GM19328 (cell line): ENCODE data around the gene FAM161A.
"Not testable (repeated sequence)": the region's sequence is repeated elsewhere in the genome, so short reads cannot be mapped to it uniquely, and the experiment has no call there.

Experiments used
- ATAC-seq: cut with Tn5 transposase; IDR thresholded peaks from one replicate; pipeline ENCODE4 v1.9.1; 2021; ENCODE audit warnings: mild to moderate bottlenecking, moderate library complexity; ENCODE audit not compliant: unreplicated experiment

The FAM161A gene

DNA sequence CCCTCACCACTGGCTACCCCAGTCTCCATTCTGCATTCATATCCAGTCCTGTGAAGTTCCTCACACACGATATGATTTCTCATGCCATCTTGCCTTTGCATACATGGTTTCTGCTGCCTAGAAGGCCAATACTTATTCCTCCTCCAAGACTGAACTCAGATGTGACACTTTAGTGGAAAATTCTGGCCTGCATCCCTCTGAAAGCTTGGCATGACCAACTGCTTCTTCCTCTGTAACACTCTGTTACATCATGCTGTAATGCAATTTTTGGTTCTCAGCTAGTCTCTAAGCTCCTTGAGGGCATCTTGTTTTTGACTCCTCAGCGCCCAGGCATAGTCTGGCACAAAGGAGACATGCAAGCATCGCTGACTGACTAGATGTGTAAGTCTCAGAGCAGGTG, 12.6 kb downstream of the FAM161A start:
- ATAC-seq = no peak

DNA sequence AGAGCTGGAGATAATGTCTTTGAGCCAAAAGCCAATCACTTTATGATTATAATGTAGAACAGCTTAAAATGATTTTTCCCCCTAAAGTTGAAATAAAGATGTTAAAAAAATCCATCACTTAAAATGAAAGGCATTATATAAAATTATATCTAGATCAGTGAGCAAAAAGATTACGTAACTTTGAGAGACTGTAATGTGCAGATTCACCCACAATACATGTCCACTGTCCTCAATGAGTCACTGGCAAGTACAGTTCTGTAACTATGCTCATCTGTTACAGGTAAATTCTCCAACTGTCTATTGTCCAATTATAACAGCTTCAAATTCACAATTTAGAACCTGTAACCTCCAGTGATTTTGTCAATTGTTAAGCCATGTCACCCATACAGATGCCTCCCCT, 19.0 kb downstream of the FAM161A start:
- ATAC-seq = no peak

DNA sequence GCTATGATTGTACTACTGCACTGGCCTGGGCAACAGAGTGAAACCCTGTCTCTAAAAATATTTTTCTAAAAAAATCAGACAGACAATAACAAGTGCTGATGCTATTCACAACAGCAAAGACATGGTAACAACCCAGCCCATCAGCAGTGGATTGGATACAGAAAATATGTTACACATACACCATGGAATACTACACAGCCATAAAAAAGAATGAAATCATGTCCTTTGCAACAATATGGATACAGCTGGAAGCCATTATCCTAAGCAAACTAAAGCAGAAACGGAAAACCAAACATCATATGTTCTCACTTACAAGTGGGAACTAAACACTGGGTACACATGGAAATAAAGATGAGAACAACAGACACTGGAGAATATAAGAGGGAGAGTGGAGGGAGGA, 19.9 kb downstream of the FAM161A start:
- no peak for ATAC-seq

DNA sequence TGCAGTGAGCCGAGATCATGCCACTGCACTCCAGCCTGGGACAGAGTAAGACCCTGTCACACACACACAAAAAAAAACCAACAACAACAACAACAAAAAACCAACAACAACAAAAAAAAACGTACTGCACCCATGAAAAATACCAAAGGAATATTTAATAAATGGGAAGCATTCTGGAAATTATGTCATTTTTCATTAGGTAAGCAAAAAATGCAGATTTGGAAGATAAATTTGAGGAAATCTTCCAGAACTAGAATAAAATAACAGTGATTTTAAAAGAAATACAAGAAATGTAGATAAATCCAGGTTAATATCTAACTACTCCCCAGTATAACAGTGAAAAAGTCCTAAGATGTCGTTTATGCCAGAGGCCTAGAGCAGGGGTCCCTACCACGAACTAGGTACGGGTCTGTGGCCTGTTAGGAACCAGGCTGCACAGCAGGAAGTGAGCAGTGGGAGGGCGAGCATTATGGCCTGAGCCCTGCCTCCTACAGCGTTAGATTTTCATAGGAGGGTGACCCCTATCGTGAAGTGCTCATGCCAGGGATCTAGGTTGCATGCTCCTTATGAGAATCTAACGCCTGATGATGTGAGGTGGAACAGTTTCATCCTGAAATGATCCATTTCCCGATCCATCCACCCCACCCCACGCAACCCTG, 21.5 kb downstream of the FAM161A start:
- ATAC-seq = no peak

DNA sequence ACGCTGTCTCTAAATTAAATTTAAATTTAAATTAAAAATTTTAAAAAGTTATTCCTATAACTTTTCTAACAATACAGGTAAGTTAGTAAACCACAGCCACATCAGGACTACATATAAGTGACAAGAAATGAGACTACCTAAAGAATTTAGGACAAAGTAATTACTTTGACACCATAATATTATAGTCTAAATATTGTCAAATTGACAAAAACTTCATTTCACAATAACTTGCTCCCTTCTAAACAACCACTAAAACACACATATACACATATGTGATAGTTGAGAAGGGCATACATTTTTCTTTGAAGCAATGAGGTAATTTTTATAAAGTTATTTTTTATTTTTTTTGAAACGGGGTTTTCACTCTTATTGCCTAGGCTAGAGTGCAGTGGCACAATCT, 31.6 kb downstream of the FAM161A start:
- ATAC-seq = no peak

DNA sequence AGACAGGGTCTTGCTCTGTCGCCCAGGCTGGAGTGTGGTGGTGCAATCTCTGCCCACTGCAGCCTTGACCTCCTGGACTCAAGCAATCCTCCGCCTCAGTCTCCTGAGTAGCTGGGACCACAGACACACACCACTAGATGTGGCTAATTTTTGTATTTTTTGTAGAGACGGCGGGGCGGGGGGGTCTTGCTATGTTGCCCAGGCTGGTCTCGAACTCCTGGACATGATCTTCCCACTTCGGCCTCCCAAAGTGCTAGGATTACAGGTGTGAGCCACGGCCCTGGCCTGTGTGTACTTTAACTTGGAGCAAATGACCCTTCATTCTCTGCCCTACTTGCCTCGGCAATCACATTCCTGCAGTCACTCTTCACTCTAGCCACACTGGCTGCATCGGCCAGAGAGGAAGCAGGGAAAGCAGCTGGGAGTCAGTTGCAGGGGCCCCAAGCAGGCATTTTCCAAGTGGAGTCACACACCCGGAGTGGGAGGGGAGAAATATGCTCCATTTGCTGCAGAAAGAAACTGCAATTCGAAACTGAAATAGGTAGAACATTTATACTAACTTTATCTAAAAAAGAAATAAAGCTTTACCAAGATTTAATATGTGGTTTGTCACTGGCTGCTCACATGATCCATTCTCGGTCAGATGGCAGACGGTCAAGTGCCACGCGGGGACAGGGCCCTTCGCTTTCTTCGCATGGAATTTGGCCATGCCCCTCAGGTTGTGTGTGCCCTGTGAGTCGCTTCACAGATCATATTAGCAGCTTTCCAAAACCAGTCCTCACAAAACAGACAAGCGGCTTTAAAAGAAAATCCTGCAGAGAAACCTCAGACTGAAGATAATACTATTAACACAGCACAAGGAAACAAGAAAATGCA, 37.1 kb downstream of the FAM161A start:
- no peak for ATAC-seq

DNA sequence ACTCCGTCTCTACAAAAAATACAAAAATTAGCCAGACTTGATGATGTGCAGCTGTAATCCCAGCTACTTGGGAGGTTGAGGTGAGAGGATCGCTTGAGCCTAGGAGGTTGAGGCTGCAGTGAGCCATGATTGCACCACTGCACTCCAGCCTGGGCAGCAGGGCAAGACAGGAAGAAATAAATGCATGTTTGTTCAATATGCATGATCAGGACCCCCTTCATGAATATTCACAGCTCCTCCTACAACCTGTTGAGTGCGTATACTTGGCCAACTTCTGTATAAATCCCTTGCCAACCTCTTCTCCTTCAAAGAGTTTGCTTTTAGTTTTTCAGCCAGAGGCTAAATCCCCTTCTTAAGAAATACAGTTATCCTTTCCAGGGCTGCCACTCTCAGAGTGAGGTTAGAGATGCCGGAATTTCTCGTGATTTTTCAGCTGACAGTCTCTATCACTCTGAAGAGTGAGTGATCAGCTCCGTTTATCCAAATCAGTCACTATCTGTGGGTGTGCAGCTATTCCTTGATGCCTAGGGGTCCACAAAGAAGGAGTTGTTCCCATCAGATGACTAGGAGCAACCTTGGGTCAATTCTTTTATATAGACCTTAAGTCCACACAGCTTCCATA, 39.2 kb downstream of the FAM161A start:
- no peak for ATAC-seq

DNA sequence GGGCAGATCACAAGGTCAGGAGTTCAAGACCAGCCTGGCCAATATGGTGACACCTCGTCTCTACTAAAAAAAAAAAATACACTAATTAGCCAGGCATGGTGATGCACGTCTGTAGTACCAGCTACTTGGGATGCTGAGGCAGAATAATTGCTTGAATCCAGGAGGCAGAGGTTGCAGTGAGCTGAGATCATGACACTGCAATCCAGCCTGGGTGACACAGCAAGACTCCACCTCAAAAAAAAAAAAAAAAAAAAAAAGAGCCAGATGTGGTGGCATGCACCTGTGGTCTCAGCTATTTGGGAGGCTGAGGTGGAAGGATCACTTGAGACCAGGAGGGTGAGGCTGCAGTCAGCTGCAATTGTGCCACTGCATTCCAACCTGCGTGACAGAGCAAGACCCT, 40.5 kb downstream of the FAM161A start:
- not testable (repeated sequence) for ATAC-seq

DNA sequence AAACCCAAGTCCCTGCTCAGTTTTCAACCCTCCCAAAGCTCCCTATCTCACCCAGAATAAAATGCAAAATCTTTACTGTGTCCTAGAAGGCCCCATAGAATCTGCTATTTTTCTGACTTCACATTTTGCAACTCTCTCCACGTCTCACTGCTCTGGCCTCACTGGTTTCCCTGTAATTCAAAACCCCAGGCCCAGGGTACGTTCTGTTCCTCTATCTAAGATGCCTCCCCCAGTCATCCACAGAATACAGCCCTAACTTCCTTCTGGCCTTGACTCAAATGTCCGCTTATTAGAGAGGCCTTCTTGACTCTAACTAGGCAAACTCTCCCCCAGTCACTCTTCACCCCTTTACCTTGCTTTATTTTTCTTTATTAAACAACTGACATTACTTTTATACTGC, 42.0 kb downstream of the FAM161A start:
- ATAC-seq = no peak

DNA sequence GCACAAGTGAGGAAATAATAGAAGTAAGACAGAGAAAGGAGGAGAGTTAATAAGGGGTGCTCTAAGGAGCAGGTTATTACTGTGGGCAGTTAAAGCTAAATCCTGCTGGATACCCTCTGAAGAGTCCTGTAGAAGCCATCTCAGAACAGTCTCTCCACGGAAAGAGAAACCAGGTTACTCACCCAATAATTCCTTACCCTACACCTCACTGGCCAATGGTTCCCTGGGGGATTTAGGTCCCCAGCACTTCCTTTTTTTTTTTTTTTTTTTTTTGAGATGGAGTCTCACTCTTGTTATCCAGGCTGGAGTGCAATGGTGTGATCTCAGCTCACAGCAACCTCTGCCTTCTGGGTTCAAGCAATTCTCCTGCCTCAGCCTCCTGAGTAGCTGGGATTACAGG, 43.7 kb downstream of the FAM161A start:
- ATAC-seq = not testable (repeated sequence)

DNA sequence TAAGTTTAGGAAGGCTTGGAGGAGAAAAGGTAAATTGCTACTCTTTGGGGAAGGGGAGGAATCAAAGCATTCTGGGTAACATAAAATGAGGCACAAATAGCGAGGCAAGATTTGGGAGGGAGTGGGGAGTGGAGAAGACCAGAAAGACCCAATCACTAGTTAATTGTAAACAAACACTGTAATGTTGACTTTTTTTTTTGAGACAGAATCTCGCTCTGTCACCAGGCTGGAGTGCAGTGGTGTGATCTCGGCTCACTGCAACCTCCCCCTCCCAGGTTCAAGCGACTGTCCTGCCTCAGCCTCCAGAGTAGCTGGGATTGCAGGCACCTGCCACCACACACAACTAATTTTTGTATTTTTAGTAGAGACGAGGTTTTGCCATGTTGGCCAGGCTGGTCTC, 45.2 kb downstream of the FAM161A start:
- ATAC-seq = not testable (repeated sequence)

DNA sequence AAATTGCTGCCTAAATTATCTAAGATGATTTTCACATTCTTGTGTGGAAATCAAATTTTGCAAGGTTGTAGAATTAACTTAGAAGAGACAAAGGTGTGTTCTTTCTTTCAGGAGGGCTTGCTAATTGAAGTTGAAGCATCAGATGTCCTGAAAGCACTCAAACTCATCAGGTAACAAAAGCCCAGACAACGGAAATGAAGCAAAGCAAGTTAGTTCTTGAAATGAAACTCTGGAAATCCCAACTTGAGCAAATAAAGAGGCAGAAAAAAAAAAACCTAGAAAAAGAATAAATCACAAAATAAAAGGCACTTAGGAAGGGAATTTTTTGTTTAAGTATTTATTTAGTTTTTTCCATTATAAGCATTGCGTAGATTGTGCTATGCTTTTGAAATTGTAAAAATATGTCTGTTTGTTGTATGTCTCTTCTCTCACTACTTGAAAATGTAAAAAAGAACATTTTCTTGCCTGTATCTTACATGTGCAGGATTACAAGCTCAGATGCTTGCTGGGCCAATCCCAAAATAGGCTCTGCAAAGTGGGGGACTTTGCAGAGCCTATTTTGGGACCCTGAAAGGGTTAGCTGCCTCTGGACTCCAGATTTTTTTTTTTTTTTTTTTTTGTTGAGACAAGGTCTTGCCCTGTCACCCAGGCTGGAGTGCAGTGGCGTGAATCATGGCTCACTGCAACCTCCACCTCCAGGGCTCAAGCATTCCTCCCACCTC, 46.7 kb downstream of the FAM161A start:
- ATAC-seq = no peak

DNA sequence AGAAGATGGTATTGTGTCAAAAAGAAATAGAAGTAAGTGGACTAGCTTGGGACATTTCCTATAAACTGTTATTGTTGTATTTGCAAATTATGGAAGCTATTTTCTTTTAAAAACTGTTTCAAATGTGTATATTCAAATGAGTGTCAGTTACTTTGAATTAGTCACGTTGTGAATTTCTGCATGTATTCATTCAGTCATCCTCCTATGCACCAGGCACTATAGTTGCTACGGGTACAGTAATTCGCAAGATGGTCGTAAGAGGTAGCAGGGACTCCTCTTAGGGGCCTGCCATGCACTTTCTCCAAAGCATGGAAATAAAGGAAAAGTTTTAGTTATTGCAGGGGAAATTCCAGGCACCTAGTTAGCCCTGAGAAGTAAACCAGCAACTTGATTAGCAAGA, 51.3 kb downstream of the FAM161A start:
- ATAC-seq = no peak

DNA sequence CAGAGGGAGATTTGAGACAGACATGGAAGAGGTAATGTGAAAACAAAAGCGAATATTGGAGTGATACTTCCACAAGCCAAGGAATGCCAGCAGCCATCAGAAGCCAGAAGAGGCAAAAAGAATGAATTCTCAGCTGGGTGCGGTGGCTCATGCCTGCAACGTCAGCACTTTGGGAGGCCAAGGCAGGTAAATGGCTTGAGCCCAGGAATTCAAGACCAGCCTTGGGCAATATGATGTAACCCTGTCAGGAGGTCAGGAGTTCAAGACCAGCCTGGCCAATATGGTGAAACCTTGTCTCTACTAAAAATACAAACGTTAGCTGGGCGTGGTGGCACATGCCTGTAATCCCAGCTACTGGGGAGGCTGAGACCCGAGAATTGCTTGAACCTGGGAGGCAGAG, 54.8 kb downstream of the FAM161A start:
- no peak for ATAC-seq

DNA sequence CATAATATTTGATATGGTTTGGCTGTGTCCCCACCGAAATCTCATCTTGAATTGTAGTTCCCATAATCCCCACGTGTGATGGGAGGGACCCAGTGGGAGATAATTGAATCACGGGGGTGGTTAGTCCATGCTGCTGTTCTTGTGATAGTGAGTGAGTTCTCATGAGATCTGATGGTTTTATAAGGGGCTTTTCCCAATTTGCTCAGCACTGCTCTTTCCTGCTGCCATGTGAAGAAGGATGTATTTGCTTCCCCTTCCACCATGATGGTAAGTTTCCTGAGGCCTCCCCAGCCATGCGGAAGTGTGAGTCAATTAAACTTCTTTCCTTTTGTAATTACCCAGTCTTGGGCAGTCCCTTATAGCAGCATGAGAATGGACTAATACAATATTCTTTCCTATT, 56.4 kb downstream of the FAM161A start:
- not testable (repeated sequence) for ATAC-seq

DNA sequence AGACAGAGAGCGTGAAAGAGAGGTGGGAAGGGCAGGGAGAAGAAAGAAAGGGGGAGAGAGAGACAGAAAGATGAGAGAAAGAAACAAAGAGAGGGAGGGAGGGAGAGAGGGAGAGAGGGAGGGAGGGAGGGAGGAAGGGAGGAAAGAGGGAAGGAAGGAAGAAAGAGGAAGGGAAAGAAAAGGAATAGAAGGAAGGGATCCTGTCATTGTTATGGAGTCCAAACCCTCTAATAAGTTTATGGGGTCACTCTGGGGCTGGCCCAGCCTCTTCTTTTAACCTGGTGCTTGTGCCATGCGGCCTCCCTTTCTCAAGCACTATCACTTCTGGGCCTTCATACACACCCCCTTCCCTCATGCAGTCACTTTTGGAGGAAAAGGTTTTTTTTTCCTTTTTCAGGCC, 58.5 kb downstream of the FAM161A start:
- no peak for ATAC-seq

DNA sequence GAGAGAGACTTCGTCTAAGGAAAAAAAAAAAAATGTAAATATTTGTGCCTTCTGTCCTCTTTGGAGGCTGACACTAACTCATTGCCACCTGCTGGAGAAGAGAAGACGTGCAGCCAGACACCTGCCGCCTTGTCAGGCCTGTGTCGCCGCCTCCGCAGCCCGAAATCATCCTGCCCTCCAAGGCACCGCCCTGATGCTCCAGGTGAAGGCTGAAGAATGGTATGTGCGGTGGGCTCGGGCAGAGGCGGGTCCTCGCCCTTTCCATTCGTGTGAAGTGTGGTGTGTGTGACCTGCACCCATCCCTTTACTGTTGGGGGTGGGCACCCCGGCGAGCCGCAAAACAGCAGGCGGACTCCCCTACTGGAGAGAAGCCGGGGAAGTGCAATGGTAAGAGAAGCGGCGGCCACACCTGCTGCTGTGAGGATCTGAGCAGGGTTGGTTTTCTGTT, 60.4 kb downstream of the FAM161A start:
- no peak for ATAC-seq

DNA sequence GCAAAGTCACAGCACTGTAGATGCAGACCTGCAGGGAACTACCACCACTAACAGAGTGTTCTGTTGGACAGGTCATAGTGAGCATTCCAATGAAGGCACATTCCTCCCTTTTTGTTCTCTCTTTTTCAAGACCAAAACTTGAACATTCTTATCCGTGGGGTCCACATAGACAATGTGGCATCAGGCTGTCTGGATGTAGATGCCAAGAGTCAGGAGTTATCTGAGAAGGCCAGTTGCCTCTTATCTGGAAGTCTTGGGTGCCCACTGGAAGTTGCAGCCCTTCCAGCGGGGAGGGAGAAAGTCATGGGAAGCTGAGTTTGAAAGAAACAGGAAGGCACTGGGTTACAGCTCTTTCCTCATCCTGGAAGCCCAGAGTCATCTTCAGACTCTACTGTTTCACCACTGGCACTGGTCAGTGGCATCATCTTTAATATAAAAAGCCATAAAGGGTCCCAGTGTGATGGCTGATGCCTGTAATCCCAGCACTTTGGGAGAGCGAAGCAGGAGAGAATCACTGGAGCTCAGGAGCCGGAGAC, 61.4 kb downstream of the FAM161A start:
- no peak for ATAC-seq

DNA sequence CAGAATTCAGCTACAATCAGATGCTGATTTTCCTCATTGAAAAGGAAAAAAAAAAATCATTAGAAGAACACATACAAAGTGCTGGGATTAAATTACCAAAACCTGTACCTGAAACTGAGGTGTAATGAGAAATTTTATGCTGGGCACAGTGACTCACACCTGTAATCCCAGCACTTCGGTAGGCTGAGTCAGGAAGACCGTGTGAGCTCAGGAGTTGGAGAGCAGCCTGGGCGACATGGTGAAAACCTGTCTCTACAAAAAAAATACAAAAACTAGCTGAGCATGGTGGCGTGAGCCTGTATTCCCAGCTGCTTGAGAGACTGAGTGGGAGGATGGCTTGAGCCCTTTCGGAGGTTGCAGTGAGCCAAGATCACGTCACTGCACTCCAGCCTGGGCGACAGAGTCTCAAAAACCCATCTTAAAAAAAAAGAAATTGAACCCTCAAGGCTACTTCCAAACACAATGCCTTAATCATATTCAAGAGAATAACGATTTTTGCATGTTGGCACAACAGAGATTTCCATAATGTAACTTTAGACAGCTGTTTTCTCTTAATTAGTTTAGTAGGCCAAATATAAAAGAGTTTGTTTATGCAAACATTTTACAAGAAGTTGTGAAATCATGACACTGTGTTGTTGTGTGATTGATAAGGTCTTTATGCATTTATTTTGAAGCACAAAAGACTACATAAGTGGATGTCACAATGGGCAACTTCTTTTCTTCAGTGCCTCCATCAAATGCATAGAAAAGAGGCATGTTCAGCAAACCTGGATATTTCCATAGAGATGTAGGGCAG, 63.9 kb downstream of the FAM161A start:
- ATAC-seq = no peak

DNA sequence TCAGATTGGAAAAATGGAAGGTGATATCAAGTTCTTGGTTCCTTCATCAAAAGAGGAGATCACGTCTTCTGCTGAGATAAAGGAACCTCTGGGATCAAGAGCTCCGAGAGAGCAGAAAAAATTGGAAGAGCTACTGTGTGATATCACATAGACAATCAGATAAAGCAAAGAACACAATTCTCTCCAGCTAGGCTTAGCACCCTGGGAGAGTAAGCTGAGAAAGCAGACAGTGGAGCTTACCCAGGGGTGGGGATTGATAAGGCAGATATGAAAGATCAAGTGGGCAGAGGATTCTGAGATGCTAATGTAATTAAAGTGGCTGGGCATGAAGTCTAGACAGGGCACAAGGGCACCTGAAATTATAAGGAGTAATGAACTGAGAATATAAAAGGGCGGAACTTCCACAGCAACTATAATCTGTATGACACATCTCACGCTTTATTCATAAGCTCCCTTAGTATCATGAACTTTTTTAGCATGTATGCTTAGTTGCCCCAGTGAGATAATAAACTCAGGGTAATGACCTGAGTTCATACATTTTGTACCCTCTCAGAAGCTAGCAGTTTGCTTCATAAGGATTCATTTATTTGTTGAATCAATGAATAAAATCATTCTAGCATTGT, 65.8 kb downstream of the FAM161A start:
- ATAC-seq = no peak
